Skeletal muscle cell (primary cell): Measurements from ENCODE around the gene CLPTM1L.
"Not testable (repeated sequence)": the region's sequence is repeated elsewhere in the genome, so short reads cannot be mapped to it uniquely, and the experiment has no call there.

ENCODE experiments used
- DNase-seq: peaks from one replicate; pipeline ENCODE4 v3.0.0-alpha.2; 2010; ENCODE audit warnings: low read depth
- H3K4me3 ChIP-seq: 2 replicates; pipeline ENCODE4 v1.5.1; 2011; ENCODE audit warnings: low read depth, mild to moderate bottlenecking, control low read depth, low read length, moderate library complexity

Gene CLPTM1L

GRCh38 chr5:1381370-1382247, 36.7 kb upstream of the CLPTM1L start:
- H3K4me3 ChIP-seq = no peak overlapping the region
- DNase-seq = no peak

- no peak for DNase-seq
Observed at GRCh38 chr5:1380910-1381309, 36.0 kb upstream of the CLPTM1L start.

GRCh38 chr5:1380011-1380817, 35.3 kb upstream of the CLPTM1L start:
- DNase-seq = no peak
- no peak overlapping the region for H3K4me3 ChIP-seq

More at GRCh38 chr5:1380910-1381309, 36.0 kb upstream of the CLPTM1L start:
- no peak overlapping the region for H3K4me3 ChIP-seq

GRCh38 chr5:1378866-1379659, 34.2 kb upstream of the CLPTM1L start:
- no peak for DNase-seq
- no peak overlapping the region for H3K4me3 ChIP-seq

GRCh38 chr5:1378096-1378495, 33.2 kb upstream of the CLPTM1L start:
- DNase-seq = no peak
- no peak overlapping the region for H3K4me3 ChIP-seq

GRCh38 chr5:1376981-1377380, 32.1 kb upstream of the CLPTM1L start:
- H3K4me3 ChIP-seq = no peak overlapping the region
- DNase-seq = no peak

- DNase-seq = no peak
- H3K4me3 ChIP-seq = no peak overlapping the region
Observed at GRCh38 chr5:1375871-1376810, 31.2 kb upstream of the CLPTM1L start.

GRCh38 chr5:1374679-1375055, 29.8 kb upstream of the CLPTM1L start:
- no peak for DNase-seq
- H3K4me3 ChIP-seq = no peak overlapping the region

- H3K4me3 ChIP-seq = no peak overlapping the region
- DNase-seq = no peak
Observed at GRCh38 chr5:1374030-1374678, 29.3 kb upstream of the CLPTM1L start.

GRCh38 chr5:1371972-1372342, 27.1 kb upstream of the CLPTM1L start:
- H3K4me3 ChIP-seq, DNase-seq: not testable (repeated sequence)

GRCh38 chr5:1371218-1371971, 26.5 kb upstream of the CLPTM1L start:
- no peak overlapping the region for H3K4me3 ChIP-seq
- no peak for DNase-seq

- no peak for DNase-seq
- no peak overlapping the region for H3K4me3 ChIP-seq
Observed at GRCh38 chr5:1370006-1370405, 25.1 kb upstream of the CLPTM1L start.

- no peak overlapping the region for H3K4me3 ChIP-seq
- no peak for DNase-seq
Observed at GRCh38 chr5:1368756-1369155, 23.9 kb upstream of the CLPTM1L start.

- DNase-seq = no peak
- no peak overlapping the region for H3K4me3 ChIP-seq
Observed at GRCh38 chr5:1368236-1368635, 23.3 kb upstream of the CLPTM1L start.

- DNase-seq = no peak
- no peak overlapping the region for H3K4me3 ChIP-seq
Observed at GRCh38 chr5:1367149-1367548, 22.2 kb upstream of the CLPTM1L start.

GRCh38 chr5:1366514-1366913, 21.6 kb upstream of the CLPTM1L start:
- no peak overlapping the region for H3K4me3 ChIP-seq
- no peak for DNase-seq

- no peak for DNase-seq
Observed at GRCh38 chr5:1364211-1364610, 19.3 kb upstream of the CLPTM1L start.

GRCh38 chr5:1363581-1363980, 18.7 kb upstream of the CLPTM1L start:
- no peak for DNase-seq
- no peak overlapping the region for H3K4me3 ChIP-seq

More at GRCh38 chr5:1364211-1364610, 19.3 kb upstream of the CLPTM1L start:
- no peak overlapping the region for H3K4me3 ChIP-seq
